DMS153 treated with DMSO at 0.1 percent for 48 hours (cell line): Measurements from ENCODE around the gene LYRM1.
A peak's percentile ranks its signal among the peaks of the same experiment; 100 is the strongest.
"Not testable (repeated sequence)": the region's sequence is repeated elsewhere in the genome, so short reads cannot be mapped to it uniquely, and the experiment has no call there.

Experiments
- DNase-seq: peaks from one replicate; lab custom pipeline; 2025; ENCODE audit not compliant: unreplicated experiment; lab: John Stamatoyannopoulos, UW

LYRM1 gene, protein sequence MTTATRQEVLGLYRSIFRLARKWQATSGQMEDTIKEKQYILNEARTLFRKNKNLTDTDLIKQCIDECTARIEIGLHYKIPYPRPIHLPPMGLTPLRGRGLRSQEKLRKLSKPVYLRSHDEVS

DNA sequence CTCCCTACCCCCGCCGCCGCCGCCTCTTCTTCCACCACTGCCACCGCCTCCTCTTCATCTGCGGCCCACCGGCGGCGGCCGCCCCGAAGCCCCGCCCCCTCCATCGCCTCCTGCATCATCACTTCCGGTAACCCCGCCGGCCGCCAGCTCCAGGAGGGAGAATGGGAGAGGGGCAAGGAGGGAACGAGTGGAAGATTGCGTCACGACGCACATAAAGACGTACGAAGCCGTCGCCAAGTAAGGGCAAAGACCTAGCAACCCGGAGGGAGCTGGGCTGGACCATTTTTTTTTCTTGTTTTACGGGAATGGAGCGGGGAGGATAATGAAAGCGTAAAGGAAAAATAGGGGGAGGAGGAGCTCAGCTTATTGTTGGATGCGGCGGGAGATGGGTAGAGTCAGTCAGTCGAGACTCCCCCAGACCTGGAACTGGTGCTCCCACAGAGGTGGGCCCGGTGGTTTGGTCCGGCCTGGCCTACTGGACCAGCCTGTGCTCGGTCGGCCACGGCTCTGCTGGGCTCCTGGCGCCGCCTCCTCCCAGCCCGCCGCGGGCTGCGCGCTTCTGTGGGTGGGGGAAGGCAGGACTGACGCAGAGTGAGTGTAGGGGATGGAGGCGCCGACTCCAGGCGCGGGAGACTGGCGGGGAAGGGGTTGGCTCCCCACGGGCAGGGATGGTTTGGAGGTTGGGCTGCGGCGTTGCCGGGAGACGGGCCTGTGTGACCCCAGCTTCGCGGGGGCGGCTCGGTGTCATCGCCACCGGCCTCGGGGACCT lies at the start of gene LYRM1, which contains the start of gene DCUN1D3:
TSS of gene LYRM1 (plus strand) at position 473 of the 769 bp plus-strand sequence. CDS start 14,785 bp downstream, outside the sequence.
TSS of gene DCUN1D3 (minus strand) at position 60 of the 769 bp plus-strand sequence. CDS start 37,820 bp downstream, outside the sequence.
- peak; percentile 94 for DNase-seq

GRCh38 chr16:20850981-20851380 lies 49.6 kb upstream of the LYRM1 start:
- no peak for DNase-seq

GRCh38 chr16:20851601-20852000 lies 49.0 kb upstream of the LYRM1 start:
- no peak for DNase-seq

GRCh38 chr16:20853143-20853542 lies 47.4 kb upstream of the LYRM1 start:
- DNase-seq: no peak

DNA sequence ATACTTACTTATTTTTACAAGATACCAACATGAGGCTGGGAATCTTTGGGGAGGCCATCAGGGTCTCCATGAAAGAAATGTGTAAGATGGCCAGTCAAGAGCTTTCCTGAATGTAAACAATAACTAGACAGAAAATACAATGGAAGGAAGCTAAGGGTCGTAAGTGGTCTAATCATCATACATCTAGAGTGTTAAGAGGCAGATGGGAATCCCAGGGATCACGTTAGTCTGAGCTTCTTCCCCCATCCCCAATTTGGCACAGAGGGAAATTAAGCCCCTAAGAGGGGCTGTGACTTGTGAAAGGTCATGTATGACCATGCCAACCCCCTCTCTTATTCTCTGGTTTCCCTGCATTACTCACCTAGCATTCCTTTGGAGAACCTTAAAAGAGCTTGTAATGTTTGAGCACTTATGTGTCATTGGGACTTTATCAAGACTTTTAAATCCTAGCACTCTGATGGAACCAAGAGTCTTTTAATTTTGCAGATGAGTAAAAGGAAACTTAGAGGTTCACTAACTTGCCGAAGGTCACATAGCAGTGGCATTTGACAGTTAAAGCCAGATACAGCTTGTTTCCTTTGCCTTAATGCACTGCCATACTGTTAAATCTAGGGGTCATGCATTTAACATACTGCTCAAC lies 46.5 kb upstream of the LYRM1 start:
- DNase-seq: no peak

DNA sequence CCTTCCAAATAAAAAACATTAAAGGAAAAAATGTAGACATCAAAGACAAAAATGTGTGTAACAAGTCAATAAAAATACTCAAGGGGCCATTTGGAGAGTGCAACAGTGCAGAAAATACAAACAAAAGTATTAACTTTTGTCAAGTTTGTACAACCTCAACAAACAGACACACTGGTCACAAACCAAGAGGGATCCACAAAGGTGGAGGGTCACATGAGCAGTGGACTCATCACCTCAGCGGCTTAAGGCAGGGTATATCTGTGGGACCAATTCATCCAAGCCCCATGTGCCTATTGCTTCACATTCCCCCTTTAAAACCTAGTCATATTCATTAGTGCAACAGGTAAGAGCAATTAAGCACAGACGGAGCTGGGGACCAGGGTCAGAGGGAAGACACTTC lies 45.6 kb upstream of the LYRM1 start:
- DNase-seq: no peak

GRCh38 chr16:20857281-20857680 lies 43.3 kb upstream of the LYRM1 start:
- DNase-seq: no peak

DNA sequence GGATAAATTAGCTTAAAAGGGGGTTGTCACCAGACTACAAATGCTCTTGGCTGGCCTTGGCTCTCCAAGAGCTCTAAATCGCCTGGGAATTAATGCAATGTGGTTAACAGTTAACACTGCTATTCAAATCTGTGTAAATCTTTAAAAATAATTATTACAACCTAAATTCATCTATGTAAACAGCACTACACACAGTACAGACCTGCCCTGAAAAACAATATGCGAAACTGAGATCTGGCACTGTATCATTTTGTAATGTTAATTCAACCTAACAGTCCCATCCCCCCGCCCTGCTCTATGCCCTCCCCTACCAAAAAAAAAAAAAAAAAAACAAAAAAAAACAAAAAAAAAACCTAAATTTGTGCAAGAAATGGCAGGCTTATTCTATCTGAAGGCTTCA lies 41.3 kb upstream of the LYRM1 start:
- DNase-seq: no peak

GRCh38 chr16:20859699-20860098 lies 40.9 kb upstream of the LYRM1 start:
- no peak for DNase-seq

DNA sequence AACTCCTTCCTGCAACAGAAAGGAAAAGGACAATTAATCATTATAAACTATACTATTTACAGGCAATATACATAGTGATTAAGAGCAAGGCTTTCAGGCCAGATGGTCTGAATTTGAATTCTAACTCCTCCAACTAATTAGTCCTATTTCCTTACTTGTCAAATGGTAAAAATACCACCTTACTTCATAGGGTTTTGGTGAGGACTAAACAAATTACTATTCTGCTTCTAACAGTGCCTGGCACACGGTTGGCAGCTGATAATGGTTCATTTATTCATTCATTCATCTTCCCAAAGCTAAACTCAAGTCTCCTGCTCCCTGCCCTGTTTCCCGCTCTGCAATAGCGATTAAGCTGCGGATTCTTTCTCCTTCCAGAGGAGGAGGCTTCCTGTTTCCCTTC lies 40.2 kb upstream of the LYRM1 start:
- DNase-seq: no peak

DNA sequence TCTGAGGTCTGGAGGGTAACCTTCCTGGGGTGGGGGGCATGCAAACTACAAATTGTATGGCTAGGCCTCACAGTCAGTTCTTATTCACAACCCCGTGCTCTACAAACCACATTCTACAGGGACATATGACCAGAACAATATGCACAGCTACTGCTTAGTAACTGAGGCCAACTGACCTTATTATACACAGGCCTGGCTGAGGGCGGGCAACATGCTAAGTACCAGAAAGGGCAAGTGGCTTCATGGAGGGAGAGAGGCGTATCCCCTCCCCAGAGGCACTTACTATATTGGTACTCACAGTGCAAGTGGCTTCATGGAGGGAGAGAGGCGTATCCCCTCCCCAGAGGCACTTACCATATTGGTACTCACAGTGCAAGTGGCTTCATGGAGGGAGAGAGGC lies 39.6 kb upstream of the LYRM1 start:
- DNase-seq: not testable (repeated sequence)

DNA sequence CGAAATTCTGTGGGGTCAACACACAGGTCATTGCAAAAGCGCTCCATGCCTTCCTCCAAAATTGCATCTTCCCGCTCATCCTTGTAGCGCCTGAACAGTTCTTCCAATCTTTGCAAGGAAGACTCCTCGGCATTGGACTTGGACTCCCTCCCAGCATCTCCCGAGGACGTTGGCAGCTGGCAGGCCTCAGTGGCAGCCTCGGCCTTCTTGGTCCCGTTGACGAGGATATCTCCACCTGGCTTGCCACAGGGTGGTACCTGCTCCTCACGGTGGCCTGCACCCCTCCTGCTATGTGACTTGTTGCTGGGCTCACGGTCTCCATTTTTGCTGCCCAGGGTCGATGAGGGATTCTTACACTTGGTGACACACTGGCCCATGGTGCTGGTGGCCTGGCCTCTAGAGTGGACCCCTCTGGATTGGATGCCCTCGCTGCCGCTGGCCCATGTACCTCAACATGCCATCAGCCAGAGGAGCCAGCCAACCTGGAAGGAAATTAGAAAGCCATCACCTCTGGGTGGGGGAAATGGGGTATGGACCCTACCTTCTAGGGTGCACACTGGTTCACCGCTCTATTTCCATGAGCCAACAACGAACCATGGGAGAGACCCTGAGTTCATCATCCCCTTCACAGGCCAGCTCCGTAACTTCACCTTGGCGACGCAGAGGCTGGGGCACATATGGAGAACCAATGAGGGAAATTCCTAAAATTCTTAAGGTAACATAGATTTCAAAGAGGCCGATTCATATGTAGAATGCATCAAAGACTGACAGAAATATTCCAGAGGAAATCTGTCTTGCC lies 38.2 kb upstream of the LYRM1 start:
- no peak for DNase-seq

GRCh38 chr16:20864376-20864775 lies 36.2 kb upstream of the LYRM1 start:
- DNase-seq: not testable (repeated sequence)

DNA sequence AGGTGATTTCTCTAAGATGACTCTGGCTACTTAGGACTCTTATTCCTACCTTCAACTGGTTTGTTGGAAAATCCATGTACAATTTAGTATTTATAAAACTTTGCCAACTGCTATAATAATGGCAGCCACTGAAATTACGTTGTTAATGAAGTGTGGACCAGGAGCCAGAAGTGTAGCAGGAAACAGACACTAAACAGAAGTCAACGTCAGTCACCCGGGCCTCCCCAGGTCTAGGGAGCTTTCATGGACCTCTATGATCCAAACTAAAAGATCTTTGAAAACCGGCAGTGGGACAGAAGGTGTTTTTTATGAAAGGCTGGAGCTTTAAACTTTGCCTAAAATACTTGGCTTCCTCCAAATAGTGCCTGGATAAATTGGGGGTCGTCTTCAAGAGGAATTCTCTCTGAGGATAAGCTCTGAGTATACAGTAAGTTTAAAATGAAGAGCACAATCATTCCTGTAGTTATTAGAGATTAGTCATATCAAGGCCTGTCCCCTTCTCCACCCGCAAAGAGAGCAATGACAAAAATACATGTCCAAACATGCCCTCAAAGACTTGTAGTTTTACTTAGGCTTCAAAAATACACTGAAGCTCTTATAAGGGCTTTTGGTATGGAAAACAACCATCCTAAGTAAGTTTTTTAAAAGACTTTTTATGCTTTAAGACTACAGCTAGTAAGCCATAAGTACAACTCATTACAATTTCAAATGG lies 35.0 kb upstream of the LYRM1 start:
- no peak for DNase-seq

- no peak for DNase-seq
Observed at GRCh38 chr16:20866145-20866772, 34.3 kb upstream of the LYRM1 start.

- no peak for DNase-seq
Observed at GRCh38 chr16:20866801-20867200, 33.8 kb upstream of the LYRM1 start.

DNA sequence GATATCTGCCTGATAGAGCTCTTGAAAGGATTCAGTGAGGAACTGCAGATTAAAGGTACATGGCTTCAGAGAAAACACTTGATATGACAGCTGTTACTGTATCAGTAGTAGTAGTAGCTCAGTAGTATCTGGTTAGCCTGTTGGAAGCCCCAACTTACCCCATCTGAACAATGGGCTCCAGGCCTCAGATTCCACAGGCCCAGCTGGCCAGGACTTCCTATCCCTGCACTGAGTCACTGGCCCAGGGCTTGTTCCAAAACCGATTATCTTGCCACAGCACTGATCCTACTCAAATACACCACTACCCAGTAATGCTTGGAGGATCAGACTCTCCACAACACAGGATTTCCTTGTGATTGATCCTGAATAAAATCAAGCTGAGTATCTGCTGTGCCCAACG lies 33.0 kb upstream of the LYRM1 start:
- no peak for DNase-seq

DNA sequence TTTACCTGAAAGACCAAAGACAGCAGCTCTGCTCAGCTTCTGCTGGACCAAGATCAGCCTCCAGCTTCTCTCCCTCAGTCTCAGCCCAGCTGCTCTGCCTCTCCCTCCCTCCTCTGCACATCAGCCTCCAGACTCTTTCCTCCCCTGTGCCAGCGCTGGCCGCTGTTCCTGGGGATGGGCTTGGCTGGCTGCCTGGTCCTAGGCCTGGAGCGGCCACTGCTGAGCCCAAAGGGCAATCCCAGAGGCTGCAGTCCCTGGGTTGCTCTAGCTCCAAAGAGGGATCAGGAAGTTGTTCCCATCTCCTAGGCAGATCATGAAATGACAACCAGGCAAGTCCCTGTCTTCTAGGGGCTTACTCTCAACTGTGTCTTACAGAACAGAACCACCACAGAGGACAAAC lies 31.7 kb upstream of the LYRM1 start:
- no peak for DNase-seq

DNA sequence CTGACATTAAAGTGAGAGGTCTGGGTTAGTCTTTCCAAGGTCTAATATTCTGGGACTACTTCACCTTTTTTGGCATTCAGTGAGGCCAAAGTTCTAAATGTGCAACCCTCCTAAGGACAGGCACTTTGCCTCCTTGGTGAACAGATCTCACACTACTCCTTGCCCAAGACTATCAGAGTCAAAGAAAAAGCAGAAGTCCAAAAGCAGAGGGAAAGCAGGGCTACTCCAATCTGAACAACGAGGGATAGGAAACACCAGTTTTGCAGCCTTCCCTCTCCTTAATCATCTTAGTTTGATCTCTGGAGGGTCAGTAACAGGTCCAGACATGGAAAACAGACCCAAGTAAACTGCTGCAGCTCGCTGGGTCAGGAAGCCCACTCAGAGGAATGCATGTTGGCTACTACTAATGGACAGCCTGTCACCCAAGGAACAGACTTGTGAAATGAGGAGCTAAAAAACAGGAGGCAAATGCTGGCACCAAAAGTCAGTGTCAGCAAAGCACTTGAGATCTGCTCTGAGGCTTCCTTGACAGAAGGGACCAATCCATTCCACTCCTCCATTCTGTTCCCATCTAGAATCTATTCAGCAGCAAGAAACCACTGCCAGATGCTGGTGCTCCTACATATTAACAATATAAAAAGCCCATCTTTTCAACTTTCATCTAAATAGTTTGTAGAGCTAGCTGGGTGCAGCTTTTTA lies 30.3 kb upstream of the LYRM1 start:
- DNase-seq: no peak

- DNase-seq: no peak
Observed at GRCh38 chr16:20871258-20871657, 29.3 kb upstream of the LYRM1 start.
